ENCODE data around the gene NFIB. TPM values are rescaled to one million over a fixed set of nuclear protein-coding genes. Genes with fewer than 3 reads are reported as not detected.

The NFIB gene
- polyA plus RNA-seq, 1 experiment: 0.47 TPM

DNA sequence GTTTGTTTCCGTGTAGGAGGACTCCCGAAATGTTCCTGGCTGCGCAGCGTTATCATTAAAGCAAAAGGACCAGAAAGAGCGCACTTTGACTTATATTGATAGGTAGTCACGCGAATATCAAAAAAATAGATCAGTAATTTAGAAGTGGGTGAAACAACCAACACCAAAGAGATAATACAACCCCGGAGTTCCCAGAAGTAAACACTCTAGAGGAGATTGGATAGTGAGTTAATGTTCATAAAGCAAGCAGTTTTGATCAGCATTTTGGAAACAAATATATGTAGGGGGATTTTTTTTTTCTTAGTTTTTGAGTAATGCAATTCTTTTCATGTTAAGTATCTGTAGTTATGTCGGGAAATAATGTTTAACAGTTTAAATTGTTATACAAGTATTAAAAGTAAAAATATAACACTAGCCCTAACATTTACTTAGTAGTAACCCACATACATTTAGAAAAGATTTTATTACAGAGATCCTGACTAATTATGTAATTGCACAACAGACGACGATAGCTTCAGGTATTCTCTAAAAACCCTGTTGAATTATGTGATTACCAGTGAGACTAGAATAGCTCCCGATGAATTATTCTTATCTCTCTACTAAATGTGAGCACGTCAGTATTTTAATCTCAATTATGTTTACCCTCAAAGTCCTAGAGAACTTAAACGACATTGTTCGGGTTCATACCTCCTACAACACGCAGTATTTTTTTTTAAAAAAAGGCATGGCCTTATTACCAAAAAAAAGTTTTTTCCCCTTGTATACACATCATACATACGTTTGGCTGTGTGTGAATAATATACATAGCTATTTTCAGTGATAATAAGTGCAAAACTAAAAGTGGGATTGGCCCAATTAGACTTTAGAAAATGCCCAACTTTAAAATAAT, 9.4 kb upstream of the NFIB start:
- TF ChIP-seq, protein P1, sequence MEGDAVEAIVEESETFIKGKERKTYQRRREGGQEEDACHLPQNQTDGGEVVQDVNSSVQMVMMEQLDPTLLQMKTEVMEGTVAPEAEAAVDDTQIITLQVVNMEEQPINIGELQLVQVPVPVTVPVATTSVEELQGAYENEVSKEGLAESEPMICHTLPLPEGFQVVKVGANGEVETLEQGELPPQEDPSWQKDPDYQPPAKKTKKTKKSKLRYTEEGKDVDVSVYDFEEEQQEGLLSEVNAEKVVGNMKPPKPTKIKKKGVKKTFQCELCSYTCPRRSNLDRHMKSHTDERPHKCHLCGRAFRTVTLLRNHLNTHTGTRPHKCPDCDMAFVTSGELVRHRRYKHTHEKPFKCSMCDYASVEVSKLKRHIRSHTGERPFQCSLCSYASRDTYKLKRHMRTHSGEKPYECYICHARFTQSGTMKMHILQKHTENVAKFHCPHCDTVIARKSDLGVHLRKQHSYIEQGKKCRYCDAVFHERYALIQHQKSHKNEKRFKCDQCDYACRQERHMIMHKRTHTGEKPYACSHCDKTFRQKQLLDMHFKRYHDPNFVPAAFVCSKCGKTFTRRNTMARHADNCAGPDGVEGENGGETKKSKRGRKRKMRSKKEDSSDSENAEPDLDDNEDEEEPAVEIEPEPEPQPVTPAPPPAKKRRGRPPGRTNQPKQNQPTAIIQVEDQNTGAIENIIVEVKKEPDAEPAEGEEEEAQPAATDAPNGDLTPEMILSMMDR (IDR thresholded peaks at IDR 0.05; ENCODE audit: insufficient read depth, low read depth, low read length): no peak
- Histone ChIP-seq H3K4me3 (ENCODE audit: low read depth, low read length) (peak overlapping the region; percentile 56), H3K27me3 (ENCODE audit: control insufficient read depth, insufficient read depth, low read length) (peaks cover 4% of the 10 kb centered on the region; the same call in 1 of the 2 replicates), H3K36me3 (ENCODE audit: control insufficient read depth, insufficient read depth, low read length) (no peaks in the 10 kb centered on the region)
- POLR2A ChIA-PET: no interaction called here
- DNase-seq (ENCODE audit: low read depth): no peak
- CTCF ChIA-PET: interaction anchor here (1.8 kb wide), 1 partner anchor 30 kb away, joined by 8 read pairs; no protein-coding TSS in a partner anchor

GRCh38 chr9:14322211-14323082, 8.5 kb upstream of the NFIB start:
- ChIA-PET POLR2A (no interaction called here), CTCF (no interaction called here)
- Histone ChIP-seq H3K36me3 (ENCODE audit: control insufficient read depth, insufficient read depth, low read length) (no peaks in the 10 kb centered on the region), H3K4me3 (ENCODE audit: low read depth, low read length) (peak overlapping the region; percentile 56), H3K27me3 (ENCODE audit: control insufficient read depth, insufficient read depth, low read length) (peaks cover 2% of the 10 kb centered on the region)
- TF ChIP-seq, protein P1 (IDR thresholded peaks at IDR 0.05; ENCODE audit: insufficient read depth, low read depth, low read length): peak; percentile 43
- DNase-seq (ENCODE audit: low read depth): peak; percentile 4

DNA sequence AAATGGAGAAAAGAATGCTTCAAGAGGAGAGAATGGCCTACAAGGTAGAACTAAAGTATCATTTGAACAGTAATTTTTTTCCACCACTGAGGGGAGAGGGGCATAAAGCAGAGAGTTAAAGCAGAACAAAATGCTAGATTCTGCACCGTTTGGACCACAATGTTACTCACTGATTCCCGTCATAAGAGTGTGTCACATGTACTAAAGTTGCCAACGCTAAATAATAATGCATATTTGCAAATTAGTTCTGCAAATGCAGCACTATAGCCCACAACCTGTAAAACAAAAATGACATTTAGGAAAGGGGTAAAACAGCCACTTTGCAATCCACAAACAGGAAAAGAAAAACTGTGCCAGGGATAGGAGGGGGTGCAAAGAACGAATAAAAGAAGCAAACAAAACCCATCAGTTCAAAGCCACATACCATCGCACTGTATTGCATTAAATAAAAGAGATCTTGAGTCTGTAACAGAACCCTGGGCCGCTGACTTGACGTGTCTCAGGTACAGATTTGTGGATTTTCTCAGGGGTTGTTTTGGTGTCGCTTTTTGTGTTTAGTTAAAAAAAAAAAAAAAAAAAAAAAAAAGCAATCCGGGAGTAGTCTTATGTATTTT, 7.7 kb upstream of the NFIB start:
- ChIA-PET CTCF (no interaction called here), POLR2A (no interaction called here)
- TF ChIP-seq, protein P1 (IDR thresholded peaks at IDR 0.05; ENCODE audit: insufficient read depth, low read depth, low read length): no peak
- peaks cover 5% of the 10 kb centered on the region for H3K27me3 ChIP-seq (ENCODE audit: control insufficient read depth, insufficient read depth, low read length)
- DNase-seq (ENCODE audit: low read depth): no peak
- H3K4me3 ChIP-seq (ENCODE audit: low read depth, low read length): no peak overlapping the region
- no peaks in the 10 kb centered on the region for H3K36me3 ChIP-seq (ENCODE audit: control insufficient read depth, insufficient read depth, low read length)

- no peak overlapping the region for H3K4me3 ChIP-seq (ENCODE audit: low read depth, low read length)
- peaks cover 12% of the 10 kb centered on the region for H3K27me3 ChIP-seq (ENCODE audit: control insufficient read depth, insufficient read depth, low read length)
- ChIA-PET CTCF (interaction anchor here (1.5 kb wide), 1 partner anchor 31 kb away, joined by 3 read pairs; no protein-coding TSS in a partner anchor), POLR2A (no interaction called here)
- DNase-seq (ENCODE audit: low read depth): peak; percentile 31
- H3K36me3 ChIP-seq (ENCODE audit: control insufficient read depth, insufficient read depth, low read length): no peaks in the 10 kb centered on the region
- TF ChIP-seq, protein P1 (IDR thresholded peaks at IDR 0.05; ENCODE audit: insufficient read depth, low read depth, low read length): no peak
These were observed 6.6 kb upstream of the NFIB start for GRCh38 chr9:14320271-14321181.

All from BJ (cell line).